HepG2 (cell line): Measurements from ENCODE around the gene CLIC1. TPM values are rescaled to one million over a fixed set of nuclear protein-coding genes. Genes with fewer than 3 reads are reported as not detected.

Source experiments
- EP300 ChIP-seq, 3 experiments: sonication (generic) in 1 of 3; formaldehyde crosslinking in 1 of 3; IDR thresholded peaks; 2 replicates each; pipeline versions ENCODE4 v1.5.1 to v1.6.1; 2011 to 2020; ENCODE audit warnings: low read depth in 2 of 3, low read length in 2 of 3, borderline replicate concordance in 1 of 3, improper control_type of control experiment in 1 of 3, mild to moderate bottlenecking in 1 of 3, missing genetic modification reagents in 1 of 3, moderate library complexity in 1 of 3
- GPN1 ChIP-seq: sonication (generic); formaldehyde crosslinking; IDR thresholded peaks from 2 replicates; pipeline ENCODE4 v1.5.1; 2020; ENCODE audit warnings: missing genetic modification reagents, borderline replicate concordance
- KLF11 ChIP-seq: IDR thresholded peaks from 2 replicates; pipeline ENCODE4 v1.6.1; 2016; ENCODE audit warnings: missing compliant biosample characterization
- KMT2A ChIP-seq: sonication (generic); formaldehyde crosslinking; IDR thresholded peaks from 2 replicates; pipeline ENCODE4 v1.4.0; 2020; ENCODE audit warnings: missing genetic modification reagents
- KMT2B ChIP-seq: IDR thresholded peaks from 2 replicates; pipeline ENCODE4 v1.6.1; 2016; ENCODE audit warnings: missing genetic modification reagents, missing compliant biosample characterization
- MBNL3 ChIP-seq: fragments of 250-450 bp; sonication (Bioruptor Pico); conservative IDR thresholded peaks from 2 replicates; pipeline ENCODE4 v1.8.0; 2022; ENCODE audit warnings: mild to moderate bottlenecking, inconsistent platforms
- NFYC ChIP-seq: IDR thresholded peaks from 2 replicates; pipeline ENCODE4 v1.6.1; 2016; ENCODE audit warnings: missing genetic modification reagents, missing compliant biosample characterization
- SETDB1 ChIP-seq: sonication (generic); formaldehyde crosslinking; IDR thresholded peaks from 2 replicates; pipeline ENCODE4 v1.5.1; 2020; ENCODE audit warnings: missing genetic modification reagents, mild to moderate bottlenecking, borderline replicate concordance
- SUZ12 ChIP-seq: fragments of 150-350 bp; IDR thresholded peaks from 2 replicates; pipeline ENCODE4 v1.6.1; 2014; ENCODE audit warnings: low read depth, low read length
- TGIF2 ChIP-seq: IDR thresholded peaks from 2 replicates; pipeline ENCODE4 v1.6.1; 2016; ENCODE audit warnings: control low read depth, missing compliant biosample characterization
- U2AF2 ChIP-seq: fragments of 200-400 bp; formaldehyde crosslinking; IDR thresholded peaks from 2 replicates; pipeline ENCODE4 v1.6.1; 2017; ENCODE audit warnings: low read depth, mild to moderate bottlenecking, low read length
- ZMYM2 ChIP-seq: sonication (generic); formaldehyde crosslinking; IDR thresholded peaks from 2 replicates; pipeline ENCODE4 v1.8.0; 2022; ENCODE audit warnings: mild to moderate bottlenecking, missing genetic modification reagents
- ZNF468 ChIP-seq: sonication (generic); formaldehyde crosslinking; IDR thresholded peaks from 2 replicates; pipeline ENCODE4 v1.8.0; 2022; ENCODE audit warnings: mild to moderate bottlenecking, moderate library complexity, missing genetic modification reagents
- ZNF484 ChIP-seq: sonication (generic); formaldehyde crosslinking; IDR thresholded peaks from 2 replicates; pipeline ENCODE4 v1.5.1; 2020; ENCODE audit warnings: mild to moderate bottlenecking, low read depth, missing genetic modification reagents, borderline replicate concordance
- ZNF496 ChIP-seq: sonication (generic); formaldehyde crosslinking; IDR thresholded peaks from 2 replicates; pipeline ENCODE4 v1.8.1; 2023; ENCODE audit warnings: mild to moderate bottlenecking, moderate library complexity, missing genetic modification reagents; ENCODE audit not compliant: insufficient replicate concordance
- ZNF530 ChIP-seq: sonication (generic); formaldehyde crosslinking; IDR thresholded peaks from 2 replicates; pipeline ENCODE4 v1.5.0; 2020; ENCODE audit warnings: low read depth, mild to moderate bottlenecking, missing genetic modification reagents
- ZSCAN9 ChIP-seq: IDR thresholded peaks from 2 replicates; pipeline ENCODE4 v1.6.1; 2016; ENCODE audit warnings: borderline replicate concordance
- polyA plus RNA-seq, 8 experiments: library from polyadenylated mRNA; depleted of rRNA in 3 of 8; stranded (reverse) in 7 of 8; unstranded in 1 of 8; fragments of >200 nt; fragmentation: Illumina TruSeq in 4 of 8; extraction: Trizol in 4 of 8; gene quantifications; 2 replicates each; pipeline versions ENCODE4 v1.2.1 to v1.2.3, GENCODE V29; 2011 to 2016; ENCODE audit warnings: low read depth in 4 of 8, missing spikeins in 1 of 8, mixed read lengths in 1 of 8; ENCODE audit not compliant: insufficient read depth in 1 of 8
- total RNA-seq, 5 experiments: library from RNA; depleted of rRNA; stranded (reverse); fragments of >200 nt; fragmentation: Illumina TruSeq; extraction: Trizol; gene quantifications; 2 replicates each; pipeline ENCODE4 v1.2.3, GENCODE V29; 2016; ENCODE audit warnings: low read depth in 1 of 5
- TF ChIP-seq, protein P1 (sequence below): sonication (generic); formaldehyde crosslinking; IDR thresholded peaks from 2 replicates; pipeline ENCODE4 v1.4.0; 2020; ENCODE audit warnings: missing genetic modification reagents
- TF ChIP-seq, protein P2 (sequence below): IDR thresholded peaks from 2 replicates; pipeline ENCODE4 v1.6.1; 2012; ENCODE audit warnings: low read length, improper control_type of control experiment
- TF ChIP-seq, protein P3 (sequence below): IDR thresholded peaks from 2 replicates; pipeline ENCODE4 v1.6.1; 2012; ENCODE audit warnings: low read depth, low read length, improper control_type of control experiment
- TF ChIP-seq, protein P4 (sequence below): sonication (generic); formaldehyde crosslinking; IDR thresholded peaks from 2 replicates; pipeline ENCODE4; 2020; ENCODE audit warnings: missing genetic modification reagents, mild to moderate bottlenecking, borderline replicate concordance

Gene CLIC1
- total and polyA plus RNA-seq, 2 of the 13 experiments (the other 11 are each of a cell fraction or from before 2014, with no cell fraction given), result 602 to 891 TPM

DNA sequence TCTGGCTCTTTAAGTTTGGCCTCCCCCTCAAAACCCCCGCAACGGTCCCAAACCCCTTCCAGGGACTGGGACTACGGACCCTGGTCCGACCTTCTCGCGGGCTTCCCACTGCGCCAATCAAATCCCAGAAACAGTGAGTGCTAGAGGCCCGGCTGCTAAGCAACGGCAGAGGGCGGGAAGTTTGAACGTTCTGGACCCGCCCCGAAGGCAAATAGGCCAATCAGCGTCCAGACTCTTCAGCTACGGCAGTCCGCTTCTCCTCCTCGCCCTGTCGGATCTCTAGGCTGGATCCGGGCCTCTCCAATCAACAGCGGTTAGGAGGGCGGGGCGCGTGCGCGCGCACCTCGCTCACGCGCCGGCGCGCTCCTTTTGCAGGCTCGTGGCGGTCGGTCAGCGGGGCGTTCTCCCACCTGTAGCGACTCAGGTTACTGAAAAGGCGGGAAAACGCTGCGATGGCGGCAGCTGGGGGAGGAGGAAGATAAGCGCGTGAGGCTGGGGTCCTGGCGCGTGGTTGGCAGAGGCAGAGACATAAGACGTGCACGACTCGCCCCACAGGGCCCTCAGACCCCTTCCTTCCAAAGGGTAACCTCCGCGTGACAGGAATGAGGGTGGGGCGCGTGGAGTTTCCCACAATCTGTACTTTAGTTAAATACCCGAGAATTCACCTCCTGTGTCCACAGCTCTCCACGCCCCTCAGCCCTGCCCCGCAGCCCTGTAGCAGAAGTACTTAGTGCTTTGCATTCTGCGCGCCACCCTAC, 3.5 kb upstream of the CLIC1 start, which contains the start of gene MSH5 (continued):
- TF ChIP-seq, protein P1, sequence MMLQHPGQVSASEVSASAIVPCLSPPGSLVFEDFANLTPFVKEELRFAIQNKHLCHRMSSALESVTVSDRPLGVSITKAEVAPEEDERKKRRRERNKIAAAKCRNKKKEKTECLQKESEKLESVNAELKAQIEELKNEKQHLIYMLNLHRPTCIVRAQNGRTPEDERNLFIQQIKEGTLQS (CRISPR knock-in tag), result peak; percentile 37; the same call in 1 of the 2 replicates
- TF ChIP-seq NFYC (peak; percentile 98), ZNF484 (CRISPR knock-in tag) (peak; percentile 90; the same call in 1 of the 2 replicates), ZMYM2 (CRISPR knock-in tag) (peak; percentile 90), U2AF2 (no peak), KMT2A (CRISPR knock-in tag) (peak; percentile 60; the same call in 1 of the 2 replicates), TGIF2 (CRISPR knock-in tag) (peak; percentile 95), ZSCAN9 (CRISPR knock-in tag) (peak; percentile 81), SETDB1 (no peak), EP300 (IDR thresholded peaks at IDR 0.05; ENCODE audit: low read depth in 2 of 2, low read length in 2 of 2) (no peak; a peak in 1 of 4 replicates), EP300 (CRISPR knock-in tag; IDR thresholded peaks at IDR 0.05; ENCODE audit: borderline replicate concordance) (peak; percentile 71), KLF11 (CRISPR knock-in tag) (peak; percentile 70; the same call in 1 of the 2 replicates), ZNF468 (CRISPR knock-in tag) (0 out of 2 replicates have a peak, but pooled peaks have one; percentile 56), ZNF496 (CRISPR knock-in tag) (peak; percentile 60), GPN1 (CRISPR knock-in tag) (peak; percentile 73; the same call in 1 of the 2 replicates), ZNF530 (CRISPR knock-in tag) (no peak; the same call in none of the 2 replicates), SUZ12 (no peak), MBNL3 (CRISPR knock-in tag) (no peak), KMT2B (CRISPR knock-in tag) (peak; percentile 88)
- TF ChIP-seq, protein P2, sequence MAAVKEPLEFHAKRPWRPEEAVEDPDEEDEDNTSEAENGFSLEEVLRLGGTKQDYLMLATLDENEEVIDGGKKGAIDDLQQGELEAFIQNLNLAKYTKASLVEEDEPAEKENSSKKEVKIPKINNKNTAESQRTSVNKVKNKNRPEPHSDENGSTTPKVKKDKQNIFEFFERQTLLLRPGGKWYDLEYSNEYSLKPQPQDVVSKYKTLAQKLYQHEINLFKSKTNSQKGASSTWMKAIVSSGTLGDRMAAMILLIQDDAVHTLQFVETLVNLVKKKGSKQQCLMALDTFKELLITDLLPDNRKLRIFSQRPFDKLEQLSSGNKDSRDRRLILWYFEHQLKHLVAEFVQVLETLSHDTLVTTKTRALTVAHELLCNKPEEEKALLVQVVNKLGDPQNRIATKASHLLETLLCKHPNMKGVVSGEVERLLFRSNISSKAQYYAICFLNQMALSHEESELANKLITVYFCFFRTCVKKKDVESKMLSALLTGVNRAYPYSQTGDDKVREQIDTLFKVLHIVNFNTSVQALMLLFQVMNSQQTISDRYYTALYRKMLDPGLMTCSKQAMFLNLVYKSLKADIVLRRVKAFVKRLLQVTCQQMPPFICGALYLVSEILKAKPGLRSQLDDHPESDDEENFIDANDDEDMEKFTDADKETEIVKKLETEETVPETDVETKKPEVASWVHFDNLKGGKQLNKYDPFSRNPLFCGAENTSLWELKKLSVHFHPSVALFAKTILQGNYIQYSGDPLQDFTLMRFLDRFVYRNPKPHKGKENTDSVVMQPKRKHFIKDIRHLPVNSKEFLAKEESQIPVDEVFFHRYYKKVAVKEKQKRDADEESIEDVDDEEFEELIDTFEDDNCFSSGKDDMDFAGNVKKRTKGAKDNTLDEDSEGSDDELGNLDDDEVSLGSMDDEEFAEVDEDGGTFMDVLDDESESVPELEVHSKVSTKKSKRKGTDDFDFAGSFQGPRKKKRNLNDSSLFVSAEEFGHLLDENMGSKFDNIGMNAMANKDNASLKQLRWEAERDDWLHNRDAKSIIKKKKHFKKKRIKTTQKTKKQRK, result no peak
- TF ChIP-seq, protein P3, sequence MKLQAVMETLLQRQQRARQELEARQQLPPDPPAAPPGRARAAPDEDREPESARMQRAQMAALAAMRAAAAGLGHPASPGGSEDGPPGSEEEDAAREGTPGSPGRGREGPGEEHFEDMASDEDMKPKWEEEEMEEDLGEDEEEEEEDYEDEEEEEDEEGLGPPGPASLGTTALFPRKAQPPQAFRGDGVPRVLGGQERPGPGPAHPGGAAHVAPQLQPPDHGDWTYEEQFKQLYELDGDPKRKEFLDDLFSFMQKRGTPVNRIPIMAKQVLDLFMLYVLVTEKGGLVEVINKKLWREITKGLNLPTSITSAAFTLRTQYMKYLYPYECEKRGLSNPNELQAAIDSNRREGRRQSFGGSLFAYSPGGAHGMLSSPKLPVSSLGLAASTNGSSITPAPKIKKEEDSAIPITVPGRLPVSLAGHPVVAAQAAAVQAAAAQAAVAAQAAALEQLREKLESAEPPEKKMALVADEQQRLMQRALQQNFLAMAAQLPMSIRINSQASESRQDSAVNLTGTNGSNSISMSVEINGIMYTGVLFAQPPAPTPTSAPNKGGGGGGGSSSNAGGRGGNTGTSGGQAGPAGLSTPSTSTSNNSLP, result peak; percentile 19; the same call in 1 of the 2 replicates
- TF ChIP-seq, protein P4, sequence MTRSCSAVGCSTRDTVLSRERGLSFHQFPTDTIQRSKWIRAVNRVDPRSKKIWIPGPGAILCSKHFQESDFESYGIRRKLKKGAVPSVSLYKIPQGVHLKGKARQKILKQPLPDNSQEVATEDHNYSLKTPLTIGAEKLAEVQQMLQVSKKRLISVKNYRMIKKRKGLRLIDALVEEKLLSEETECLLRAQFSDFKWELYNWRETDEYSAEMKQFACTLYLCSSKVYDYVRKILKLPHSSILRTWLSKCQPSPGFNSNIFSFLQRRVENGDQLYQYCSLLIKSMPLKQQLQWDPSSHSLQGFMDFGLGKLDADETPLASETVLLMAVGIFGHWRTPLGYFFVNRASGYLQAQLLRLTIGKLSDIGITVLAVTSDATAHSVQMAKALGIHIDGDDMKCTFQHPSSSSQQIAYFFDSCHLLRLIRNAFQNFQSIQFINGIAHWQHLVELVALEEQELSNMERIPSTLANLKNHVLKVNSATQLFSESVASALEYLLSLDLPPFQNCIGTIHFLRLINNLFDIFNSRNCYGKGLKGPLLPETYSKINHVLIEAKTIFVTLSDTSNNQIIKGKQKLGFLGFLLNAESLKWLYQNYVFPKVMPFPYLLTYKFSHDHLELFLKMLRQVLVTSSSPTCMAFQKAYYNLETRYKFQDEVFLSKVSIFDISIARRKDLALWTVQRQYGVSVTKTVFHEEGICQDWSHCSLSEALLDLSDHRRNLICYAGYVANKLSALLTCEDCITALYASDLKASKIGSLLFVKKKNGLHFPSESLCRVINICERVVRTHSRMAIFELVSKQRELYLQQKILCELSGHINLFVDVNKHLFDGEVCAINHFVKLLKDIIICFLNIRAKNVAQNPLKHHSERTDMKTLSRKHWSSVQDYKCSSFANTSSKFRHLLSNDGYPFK, result peak; percentile 88; the same call in 1 of the 2 replicates
